ENCODE measurements around the gene LIMS2. TPM values are rescaled to one million over a fixed set of nuclear protein-coding genes. Genes with fewer than 3 reads are reported as not detected.

The LIMS2 gene
- total and polyA plus RNA-seq, 10 donors = 62.5 to 437 (median 115) TPM

- WGBS, 5 donors = 73 to 88% (median 75%) methylated on average over 16 of the region's 16 CpGs
- TF ChIP-seq POLR2AphosphoS5 (IDR thresholded peaks at IDR 0.05) = peak in 2 of 3 donors; percentile 47 to 52
- TF ChIP-seq POLR2A (IDR thresholded peaks at IDR 0.05) = no peak
- no peak for TF ChIP-seq CTCF (IDR thresholded peaks at IDR 0.05 in 8 of 11, conservative IDR thresholded peaks at IDR 0.05 in 3 of 11)
- intact Hi-C loops (cut with DNase I; ENCODE audit: low total_unique reads) = no loop called here
- DNase-seq = peak; percentile 74
- H3K27ac ChIP-seq = peak overlapping the region; percentile 8 to 88 (median 64)
- no peaks in the 10 kb centered on the region for H3K9me3 ChIP-seq
- H3K4me3 ChIP-seq = no peak overlapping the region
- H3K36me3 ChIP-seq = peaks cover 0 to 65% (median 0%) of the 10 kb centered on the region in 6 donors
- no peaks in the 10 kb centered on the region for H3K27me3 ChIP-seq (replicated peaks in 1 of 7)
- peaks cover 8 to 97% (median 64%) of the 10 kb centered on the region in 6 donors for H3K4me1 ChIP-seq
These were observed 19.9 kb downstream of the LIMS2 start for GRCh38 chr2:127655209-127656073.

- no peaks in the 10 kb centered on the region for H3K9me3 ChIP-seq
- H3K4me1 ChIP-seq = peaks cover 10 to 97% (median 68%) of the 10 kb centered on the region in 6 donors
- 82 to 96% (median 89%) methylated on average over 8 of the region's 8 CpGs for WGBS, 5 donors
- DNase-seq = peak; percentile 57
- H3K4me3 ChIP-seq = no peak overlapping the region
- peaks cover 0 to 65% (median 0%) of the 10 kb centered on the region in 6 donors for H3K36me3 ChIP-seq
- intact Hi-C loops (cut with DNase I; ENCODE audit: low total_unique reads) = no loop called here
- H3K27ac ChIP-seq = peak overlapping the region in 5 of 8 donors; percentile 58 to 88 (median 78)
- H3K27me3 ChIP-seq (replicated peaks in 1 of 7) = no peaks in the 10 kb centered on the region
- TF ChIP-seq CTCF (IDR thresholded peaks at IDR 0.05 in 8 of 11, conservative IDR thresholded peaks at IDR 0.05 in 3 of 11) (no peak), POLR2AphosphoS5 (IDR thresholded peaks at IDR 0.05) (no peak), POLR2A (IDR thresholded peaks at IDR 0.05) (no peak)
These were observed 20.5 kb downstream of the LIMS2 start for GRCh38 chr2:127654838-127655175.

GRCh38 chr2:127654084-127654837 is 21.1 kb downstream of the LIMS2 start:
- DNase-seq = peak; percentile 73
- Histone ChIP-seq H3K4me3 (no peak overlapping the region), H3K27ac (peak overlapping the region in 4 of 8 donors; percentile 70 to 88 (median 82)), H3K4me1 (peaks cover 13 to 97% (median 70%) of the 10 kb centered on the region in 6 donors), H3K27me3 (replicated peaks in 1 of 7) (no peaks in the 10 kb centered on the region), H3K36me3 (peaks cover 0 to 65% (median 0%) of the 10 kb centered on the region in 6 donors), H3K9me3 (no peaks in the 10 kb centered on the region)
- no peak for TF ChIP-seq CTCF (IDR thresholded peaks at IDR 0.05 in 8 of 11, conservative IDR thresholded peaks at IDR 0.05 in 3 of 11)
- TF ChIP-seq POLR2A (IDR thresholded peaks at IDR 0.05) = no peak
- TF ChIP-seq POLR2AphosphoS5 (IDR thresholded peaks at IDR 0.05) = no peak
- 91 to 95% (median 93%) methylated on average over 13 to 24 of the region's 24 CpGs for WGBS, 5 donors
- intact Hi-C loops (cut with DNase I; ENCODE audit: low total_unique reads) = no loop called here

Measured in spleen (tissue), 11 donors.